Ovary (tissue), 3 donors: ENCODE measurements around the gene PPP1R9B.

ENCODE experiments used
- POLR2A ChIP-seq: fragments of 450-650 bp; IDR thresholded peaks from one replicate; pipeline ENCODE4 v1.6.1; 2017; ENCODE audit warnings: antibody characterized with exemption, mild to moderate bottlenecking, moderate library complexity
- TF ChIP-seq, protein P1 (sequence below), 3 donors: fragments of 450-650 bp in 2 of 3; fragments of 200-600 bp in 1 of 3; IDR thresholded peaks; one replicate each; pipeline versions ENCODE4 v1.5.1 to v1.8.0; 2016 to 2022; ENCODE audit warnings: antibody characterized with exemption in 3 of 3, mild to moderate bottlenecking in 1 of 3
- donor health status: DM: no; HTN: no; CAD: no.

- TF ChIP-seq, protein P1, sequence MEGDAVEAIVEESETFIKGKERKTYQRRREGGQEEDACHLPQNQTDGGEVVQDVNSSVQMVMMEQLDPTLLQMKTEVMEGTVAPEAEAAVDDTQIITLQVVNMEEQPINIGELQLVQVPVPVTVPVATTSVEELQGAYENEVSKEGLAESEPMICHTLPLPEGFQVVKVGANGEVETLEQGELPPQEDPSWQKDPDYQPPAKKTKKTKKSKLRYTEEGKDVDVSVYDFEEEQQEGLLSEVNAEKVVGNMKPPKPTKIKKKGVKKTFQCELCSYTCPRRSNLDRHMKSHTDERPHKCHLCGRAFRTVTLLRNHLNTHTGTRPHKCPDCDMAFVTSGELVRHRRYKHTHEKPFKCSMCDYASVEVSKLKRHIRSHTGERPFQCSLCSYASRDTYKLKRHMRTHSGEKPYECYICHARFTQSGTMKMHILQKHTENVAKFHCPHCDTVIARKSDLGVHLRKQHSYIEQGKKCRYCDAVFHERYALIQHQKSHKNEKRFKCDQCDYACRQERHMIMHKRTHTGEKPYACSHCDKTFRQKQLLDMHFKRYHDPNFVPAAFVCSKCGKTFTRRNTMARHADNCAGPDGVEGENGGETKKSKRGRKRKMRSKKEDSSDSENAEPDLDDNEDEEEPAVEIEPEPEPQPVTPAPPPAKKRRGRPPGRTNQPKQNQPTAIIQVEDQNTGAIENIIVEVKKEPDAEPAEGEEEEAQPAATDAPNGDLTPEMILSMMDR (IDR thresholded peaks at IDR 0.05) = no peak
- no peak for TF ChIP-seq POLR2A
Observed at GRCh38 chr17:50136096-50136687, 14.3 kb downstream of the PPP1R9B start.
